Dendritic cell treated with granulocyte-macrophage colony-stimulating factor and Interleukin-4, amounts not matched to agents 40 ng/mL and 50 ng/mL, for 4 days (primary cell): Measurements from ENCODE around the gene PIH1D1.

ENCODE experiments used
- H3K27ac Mint-ChIP-seq: one replicate; pipeline ENCODE4 v1.8.0; 2022; ENCODE audit warnings: mild to moderate bottlenecking, mixed read lengths
- H3K27me3 Mint-ChIP-seq: one replicate; pipeline ENCODE4 v1.8.0; 2022; ENCODE audit warnings: mild to moderate bottlenecking, mixed read lengths
- H3K36me3 Mint-ChIP-seq: one replicate; pipeline ENCODE4 v1.8.0; 2022; ENCODE audit warnings: low read depth, mixed read lengths
- H3K4me1 Mint-ChIP-seq: one replicate; pipeline ENCODE4 v1.8.0; 2022; ENCODE audit warnings: low read depth, mixed read lengths
- H3K4me3 Mint-ChIP-seq: one replicate; pipeline ENCODE4 v1.8.0; 2022; ENCODE audit warnings: mild to moderate bottlenecking, moderate library complexity, mixed read lengths
- H3K9me3 Mint-ChIP-seq: one replicate; pipeline ENCODE4 v1.8.0; 2022; ENCODE audit warnings: mixed read lengths
- intact Hi-C: fragments of 100-400 bp; cut with micrococcal nuclease; formaldehyde crosslinking; loops from one replicate; pipeline ENCODE4 v1.15.0; 2022

Gene PIH1D1

DNA sequence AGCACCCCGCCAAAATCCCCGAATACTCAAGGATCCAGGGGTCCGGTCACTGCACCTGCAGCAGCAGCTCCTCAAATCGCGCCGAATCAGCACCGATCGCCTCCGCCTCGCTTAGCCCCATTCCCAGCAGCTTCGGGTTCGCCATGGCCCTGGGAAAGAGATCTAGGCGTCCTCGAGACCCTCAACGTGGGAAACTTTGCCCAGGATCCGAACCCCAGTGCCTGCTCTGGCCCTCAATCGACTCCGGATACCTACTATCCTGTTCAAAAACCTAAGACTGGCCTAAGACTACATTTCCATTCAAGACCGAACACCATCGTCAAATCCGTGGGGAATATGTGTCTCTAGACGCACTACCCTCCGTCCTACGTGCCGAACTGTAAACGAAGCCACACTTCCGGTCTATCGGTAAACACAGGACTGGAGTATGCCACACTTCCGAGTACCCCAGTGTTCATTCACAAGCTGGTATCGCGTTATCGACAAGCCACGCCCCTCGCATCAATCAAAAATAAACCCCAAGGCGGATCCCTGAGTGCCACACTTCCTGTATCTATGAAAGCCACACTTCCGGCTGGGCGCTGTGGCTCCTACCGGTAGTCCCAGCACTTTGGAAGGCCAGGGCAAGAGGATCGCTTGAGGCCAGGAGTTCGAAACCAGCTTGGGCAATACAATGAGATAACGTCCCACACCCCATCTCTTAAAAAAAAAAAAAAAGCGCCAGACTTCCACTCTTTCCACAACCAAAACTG is at the start of gene PIH1D1:
TSS of gene PIH1D1 (minus strand) at position 385 of the 752 bp plus-strand sequence. CDS start at position 145, 240 bp downstream.
- H3K36me3 Mint-ChIP-seq, result peaks cover 84% of the 10 kb centered on the region
- peaks cover 66% of the 10 kb centered on the region for H3K4me1 Mint-ChIP-seq
- peak within 1 kb of the TSS; percentile 99 for H3K4me3 Mint-ChIP-seq
- H3K27me3 Mint-ChIP-seq, result no peaks in the 10 kb centered on the region
- intact Hi-C loops, result loop anchor here (1.0 to 5.0 kb wide), 2 partner anchors 8 to 191 kb away; partner anchors contain the start of genes RRAS and SCAF1
- peak within 1 kb of the TSS; percentile 98 for H3K27ac Mint-ChIP-seq
- no peaks in the 10 kb centered on the region for H3K9me3 Mint-ChIP-seq

- H3K4me3 Mint-ChIP-seq, result no peak overlapping the region
- H3K4me1 Mint-ChIP-seq, result peaks cover 34% of the 10 kb centered on the region
- intact Hi-C loops, result loop anchor here (5.0 kb wide), 1 partner anchor 178 kb away; the partner anchor contains the start of gene PRMT1
- no peaks in the 10 kb centered on the region for H3K9me3 Mint-ChIP-seq
- H3K27me3 Mint-ChIP-seq, result peaks cover 3% of the 10 kb centered on the region
- peak overlapping the region; percentile 37 for H3K27ac Mint-ChIP-seq
- peaks cover 45% of the 10 kb centered on the region for H3K36me3 Mint-ChIP-seq
These were observed 47.5 kb upstream of the PIH1D1 start for GRCh38 chr19:49499030-49499670.

GRCh38 chr19:49498475-49498874 is 46.9 kb upstream of the PIH1D1 start:
- Mint-ChIP-seq H3K36me3 (peaks cover 46% of the 10 kb centered on the region), H3K9me3 (no peaks in the 10 kb centered on the region), H3K27ac (peak overlapping the region; percentile 37), H3K4me3 (no peak overlapping the region), H3K4me1 (peaks cover 34% of the 10 kb centered on the region), H3K27me3 (peaks cover 3% of the 10 kb centered on the region)
- intact Hi-C loops, result loop anchor here (5.0 kb wide), 1 partner anchor 179 kb away; the partner anchor contains the start of gene PRMT1

DNA sequence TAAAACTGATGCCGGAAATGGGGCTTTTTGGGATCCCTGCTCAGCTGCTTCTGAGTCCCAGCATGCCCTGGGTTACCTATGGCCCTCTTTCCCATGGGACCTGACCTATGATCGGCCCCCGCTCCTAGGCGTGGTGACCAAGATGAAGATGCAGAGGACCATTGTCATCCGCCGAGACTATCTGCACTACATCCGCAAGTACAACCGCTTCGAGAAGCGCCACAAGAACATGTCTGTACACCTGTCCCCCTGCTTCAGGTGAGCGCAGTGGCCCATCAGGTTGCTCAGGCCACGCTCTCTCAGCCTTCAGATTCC is 46.1 kb upstream of the PIH1D1 start:
- H3K27ac Mint-ChIP-seq, result no peak overlapping the region
- peak overlapping the region; percentile 99 for H3K4me3 Mint-ChIP-seq
- no peaks in the 10 kb centered on the region for H3K9me3 Mint-ChIP-seq
- intact Hi-C loops, result loop anchor here (2.0 to 5.0 kb wide), 2 partner anchors 143 to 180 kb away; partner anchors contain the start of genes PRMT1 and RRAS
- peaks cover 3% of the 10 kb centered on the region for H3K27me3 Mint-ChIP-seq
- peaks cover 53% of the 10 kb centered on the region for H3K36me3 Mint-ChIP-seq
- peaks cover 34% of the 10 kb centered on the region for H3K4me1 Mint-ChIP-seq

GRCh38 chr19:49497047-49497788 is 45.6 kb upstream of the PIH1D1 start:
- H3K27me3 Mint-ChIP-seq, result peaks cover 3% of the 10 kb centered on the region
- H3K4me3 Mint-ChIP-seq, result peak overlapping the region; percentile 99
- peaks cover 58% of the 10 kb centered on the region for H3K36me3 Mint-ChIP-seq
- intact Hi-C loops, result loop anchor here (2.0 to 5.0 kb wide), 2 partner anchors 144 to 180 kb away; partner anchors contain the start of genes PRMT1 and RRAS
- H3K4me1 Mint-ChIP-seq, result peaks cover 34% of the 10 kb centered on the region
- H3K9me3 Mint-ChIP-seq, result no peaks in the 10 kb centered on the region
- peak overlapping the region; percentile 99 for H3K27ac Mint-ChIP-seq

- Mint-ChIP-seq H3K36me3 (peaks cover 64% of the 10 kb centered on the region), H3K27ac (peak overlapping the region; percentile 99), H3K27me3 (peaks cover 3% of the 10 kb centered on the region), H3K9me3 (no peaks in the 10 kb centered on the region), H3K4me1 (peaks cover 34% of the 10 kb centered on the region), H3K4me3 (peak overlapping the region; percentile 99)
- intact Hi-C loops, result loop anchor here (1.0 to 5.0 kb wide), 3 partner anchors 9 to 181 kb away; partner anchors contain the start of genes PRMT1, RPL13A and RRAS
These were observed 45.0 kb upstream of the PIH1D1 start for GRCh38 chr19:49496574-49497008.

DNA sequence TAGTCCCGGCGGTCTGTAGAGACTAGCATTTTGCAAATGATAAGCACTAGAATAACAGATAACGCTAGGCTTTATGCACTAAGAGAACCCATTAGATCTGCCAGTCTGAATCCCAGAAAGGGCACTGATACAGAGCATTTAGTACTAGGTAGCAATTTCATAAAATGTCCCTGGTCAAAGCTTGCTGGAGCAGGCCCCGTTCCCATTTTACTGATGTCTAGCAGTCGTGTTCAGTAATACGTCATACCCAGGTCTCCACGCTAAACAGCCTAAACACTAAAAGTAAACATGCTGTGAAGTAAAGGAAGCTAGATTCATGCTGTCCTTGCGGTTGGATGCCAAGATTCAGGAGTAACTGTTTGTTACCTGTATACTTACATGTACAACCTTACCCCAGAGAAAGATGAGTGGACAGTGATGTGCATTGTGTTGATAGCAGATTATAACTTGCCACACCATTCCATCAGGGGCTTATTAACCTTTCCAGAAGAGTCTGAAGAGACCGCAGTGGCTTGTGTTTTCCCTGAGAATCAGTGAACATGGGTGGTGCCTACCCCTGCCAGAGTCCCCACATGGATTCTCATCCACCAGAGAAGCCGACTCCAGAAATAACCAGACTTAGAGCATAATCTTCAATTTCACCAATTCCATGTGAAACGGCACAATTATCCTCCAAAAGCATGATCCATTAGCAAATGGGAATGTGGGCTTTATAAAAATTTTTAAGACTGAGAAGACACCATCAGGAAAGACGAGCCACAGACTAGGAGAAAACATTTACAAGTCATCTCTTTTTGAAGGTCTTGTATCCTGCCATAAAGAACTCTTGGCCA is 41.2 kb upstream of the PIH1D1 start:
- intact Hi-C loops, result no loop called here
- Mint-ChIP-seq H3K36me3 (peaks cover 76% of the 10 kb centered on the region), H3K4me3 (no peak overlapping the region), H3K4me1 (peaks cover 28% of the 10 kb centered on the region), H3K9me3 (no peaks in the 10 kb centered on the region), H3K27me3 (no peaks in the 10 kb centered on the region), H3K27ac (peak overlapping the region; percentile 23)

- H3K27me3 Mint-ChIP-seq, result no peaks in the 10 kb centered on the region
- intact Hi-C loops, result no loop called here
- no peak overlapping the region for H3K27ac Mint-ChIP-seq
- no peaks in the 10 kb centered on the region for H3K9me3 Mint-ChIP-seq
- peaks cover 21% of the 10 kb centered on the region for H3K4me1 Mint-ChIP-seq
- no peak overlapping the region for H3K4me3 Mint-ChIP-seq
- H3K36me3 Mint-ChIP-seq, result peaks cover 74% of the 10 kb centered on the region
These were observed 40.4 kb upstream of the PIH1D1 start for GRCh38 chr19:49491804-49492572.

DNA sequence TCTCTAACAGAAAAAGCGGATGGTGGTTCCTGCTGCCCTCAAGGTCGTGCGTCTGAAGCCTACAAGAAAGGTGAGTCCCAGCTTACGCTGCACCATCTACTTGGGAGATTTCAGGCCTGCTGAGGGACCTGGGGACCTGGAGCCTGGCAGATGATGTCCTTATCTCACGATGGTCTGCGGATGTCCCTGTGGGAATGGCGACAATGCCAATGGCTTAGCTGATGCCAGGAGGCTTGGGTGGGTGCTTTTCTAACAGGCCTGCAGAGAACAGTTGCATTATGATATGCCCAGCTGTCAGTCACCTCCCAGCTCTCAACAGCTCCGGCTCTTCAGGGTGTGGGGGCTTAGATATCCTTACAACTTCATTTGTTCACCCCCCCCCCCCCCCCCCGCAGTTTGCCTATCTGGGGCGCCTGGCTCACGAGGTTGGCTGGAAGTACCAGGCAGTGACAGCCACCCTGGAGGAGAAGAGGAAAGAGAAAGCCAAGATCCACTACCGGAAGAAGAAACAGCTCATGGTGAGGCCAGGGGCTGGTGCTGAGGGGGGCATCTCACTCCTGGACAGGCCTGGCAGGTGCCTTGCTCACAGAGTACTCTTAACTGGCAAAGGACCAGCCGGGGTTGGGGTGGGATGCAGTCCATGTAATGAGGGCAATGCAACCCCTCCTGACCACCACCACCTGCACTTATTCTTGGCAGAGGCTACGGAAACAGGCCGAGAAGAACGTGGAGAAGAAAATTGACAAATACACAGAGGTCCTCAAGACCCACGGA is 39.6 kb upstream of the PIH1D1 start:
- Mint-ChIP-seq H3K27me3 (no peaks in the 10 kb centered on the region), H3K9me3 (no peaks in the 10 kb centered on the region)
- intact Hi-C loops, result no loop called here

GRCh38 chr19:49490287-49491029 is 38.8 kb upstream of the PIH1D1 start:
- H3K9me3 Mint-ChIP-seq, result no peaks in the 10 kb centered on the region
- no peak overlapping the region for H3K4me3 Mint-ChIP-seq
- intact Hi-C loops, result no loop called here
- H3K27ac Mint-ChIP-seq, result no peak overlapping the region
- H3K27me3 Mint-ChIP-seq, result no peaks in the 10 kb centered on the region
- H3K4me1 Mint-ChIP-seq, result peaks cover 19% of the 10 kb centered on the region
- H3K36me3 Mint-ChIP-seq, result peaks cover 64% of the 10 kb centered on the region

More for the DNA sequence above, 39.6 kb upstream of the PIH1D1 start:
- H3K36me3 Mint-ChIP-seq, result peaks cover 66% of the 10 kb centered on the region
- H3K4me1 Mint-ChIP-seq, result peaks cover 19% of the 10 kb centered on the region
- no peak overlapping the region for H3K27ac Mint-ChIP-seq
- H3K4me3 Mint-ChIP-seq, result no peak overlapping the region

DNA sequence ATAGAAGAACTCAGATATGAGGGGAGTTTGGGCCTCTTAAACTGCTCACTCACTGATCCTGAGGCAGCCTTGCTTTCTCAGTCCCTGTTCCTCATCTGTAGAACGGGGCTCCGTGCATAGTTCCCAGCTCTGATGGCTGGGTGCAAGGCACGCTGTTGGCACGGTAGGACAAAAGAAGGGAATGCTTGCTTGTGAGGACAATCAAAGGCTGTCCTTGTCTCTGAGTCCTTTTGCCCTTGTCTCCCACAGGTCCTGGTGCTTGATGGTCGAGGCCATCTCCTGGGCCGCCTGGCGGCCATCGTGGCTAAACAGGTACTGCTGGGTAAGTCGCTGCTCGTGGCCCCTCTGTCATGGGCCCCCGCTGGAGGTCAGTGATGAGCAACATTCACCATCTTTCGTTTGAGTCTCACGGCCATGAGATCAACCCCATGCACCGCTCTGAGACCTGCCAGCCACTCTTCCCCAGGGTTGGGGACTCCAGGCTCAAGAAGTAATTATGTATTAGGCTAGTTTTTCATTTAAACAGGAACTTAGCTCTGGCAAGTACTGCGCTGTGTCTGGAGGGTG is 38.1 kb upstream of the PIH1D1 start:
- H3K9me3 Mint-ChIP-seq, result no peaks in the 10 kb centered on the region
- peaks cover 64% of the 10 kb centered on the region for H3K36me3 Mint-ChIP-seq
- H3K4me3 Mint-ChIP-seq, result peak overlapping the region; percentile 89
- no peaks in the 10 kb centered on the region for H3K27me3 Mint-ChIP-seq
- intact Hi-C loops, result no loop called here
- H3K27ac Mint-ChIP-seq, result peak overlapping the region; percentile 95
- H3K4me1 Mint-ChIP-seq, result peaks cover 19% of the 10 kb centered on the region
